ENCODE measurements around the gene MAGIX.

- TF ChIP-seq CTCF (conservative IDR thresholded peaks at IDR 0.05) (no peak), ZFX (IDR thresholded peaks at IDR 0.05) (no peak)
Observed at GRCh38 chrX:49171752-49172279, 9.3 kb downstream of the MAGIX start, which contains the start of gene PLP2.
